Psoas muscle (tissue), 8 donors: ENCODE measurements around the gene NFIC. TPM values are rescaled to one million over a fixed set of nuclear protein-coding genes. Genes with fewer than 3 reads are reported as not detected.
A peak's percentile ranks its signal among the peaks of the same experiment; 100 is the strongest.

Experiments used
- ATAC-seq, 4 donors: fragments of 200-7000 bp; cut with Tn5 transposase; one replicate each; pipeline ENCODE4 v1.9.1; 2020; ENCODE audit warnings: moderate library complexity in 3 of 4, mild to moderate bottlenecking in 2 of 4
- DNase-seq, 2 donors: peaks; one replicate each; pipeline ENCODE4 v3.0.0-alpha.2; 2020
- H3K27ac ChIP-seq: fragments of 200-600 bp; one replicate; pipeline ENCODE4 v1.8.0; 2022
- H3K27me3 ChIP-seq, 3 donors: fragments of 200-600 bp in 1 of 3; one replicate each; pipeline versions ENCODE4 v1.6.1 to v1.8.0; 2013 to 2022; ENCODE audit warnings: low read length in 2 of 3, mild to moderate bottlenecking in 2 of 3, moderate library complexity in 1 of 3; ENCODE audit not compliant: insufficient read depth in 3 of 3
- H3K36me3 ChIP-seq, 2 donors: fragments of 200-600 bp in 1 of 2; one replicate each; pipeline versions ENCODE4 v1.6.1 to v1.8.0; 2013 to 2022; ENCODE audit warnings: low read depth in 1 of 2, mild to moderate bottlenecking in 1 of 2, moderate library complexity in 1 of 2; ENCODE audit not compliant: insufficient read depth in 1 of 2
- H3K4me1 ChIP-seq: fragments of 200-600 bp; one replicate; pipeline ENCODE4 v1.8.0; 2022
- H3K4me3 ChIP-seq: fragments of 200-600 bp; one replicate; pipeline ENCODE4 v1.8.0; 2022; ENCODE audit warnings: mild to moderate bottlenecking
- H3K9me3 ChIP-seq: fragments of 200-600 bp; one replicate; pipeline ENCODE4 v1.8.0; 2022
- WGBS, 3 donors: extraction: QIAGEN DNeasy Blood & Tissue Kit; methylation state at CpG; one replicate each; pipeline versions ENCODE4 v1.1.6 to v1.1.7; 2013; 5-methylcytosine and 5-hydroxymethylcytosine counted together
- intact Hi-C, 2 donors: fragments of 100-400 bp; cut with DNase I; formaldehyde crosslinking; loops; one replicate each; pipeline versions ENCODE4 v1.11.0 to v1.14.2; 2022
- polyA plus RNA-seq, 3 donors: library from polyadenylated mRNA; stranded (reverse); fragments of 200-250 nt; gene quantifications; one replicate each; pipeline ENCODE4 v1.2.3, GENCODE V29; 2013
- total RNA-seq, 4 donors: library from RNA; stranded (reverse); fragmentation: NEBNext Ultra II Directional in 2 of 4; extraction: Animal tissue kit (Norgen Biotek cat#: 25700) in 2 of 4; gene quantifications; one replicate each; pipeline versions ENCODE4 v1.2.1 to v1.2.4, GENCODE V29; 2021 to 2023
- TF ChIP-seq, protein P1 (sequence below): fragments of 200-600 bp; IDR thresholded peaks from one replicate; pipeline ENCODE4 v1.8.0; 2022; ENCODE audit warnings: antibody characterized with exemption
- donor health status: healthy with polysubstance abuse.
- donor health status: DM: no; HTN: no; CAD: no; lungs with moderate emphysema.
- donor health status: Bipolar disorder and iron deficiency.
- donor health status: healthy.
- donor health status: DM: yes; HTN: yes; CAD: no.
- donor health status: DM: no; HTN: no; CAD: no.
- donor health status: DM: no; HTN: no; CAD: no.
- donor health status: DM: yes; HTN: yes; CAD: no.

The NFIC gene
- total and polyA plus RNA-seq, 7 donors = 100.0 to 439 (median 270) TPM

DNA sequence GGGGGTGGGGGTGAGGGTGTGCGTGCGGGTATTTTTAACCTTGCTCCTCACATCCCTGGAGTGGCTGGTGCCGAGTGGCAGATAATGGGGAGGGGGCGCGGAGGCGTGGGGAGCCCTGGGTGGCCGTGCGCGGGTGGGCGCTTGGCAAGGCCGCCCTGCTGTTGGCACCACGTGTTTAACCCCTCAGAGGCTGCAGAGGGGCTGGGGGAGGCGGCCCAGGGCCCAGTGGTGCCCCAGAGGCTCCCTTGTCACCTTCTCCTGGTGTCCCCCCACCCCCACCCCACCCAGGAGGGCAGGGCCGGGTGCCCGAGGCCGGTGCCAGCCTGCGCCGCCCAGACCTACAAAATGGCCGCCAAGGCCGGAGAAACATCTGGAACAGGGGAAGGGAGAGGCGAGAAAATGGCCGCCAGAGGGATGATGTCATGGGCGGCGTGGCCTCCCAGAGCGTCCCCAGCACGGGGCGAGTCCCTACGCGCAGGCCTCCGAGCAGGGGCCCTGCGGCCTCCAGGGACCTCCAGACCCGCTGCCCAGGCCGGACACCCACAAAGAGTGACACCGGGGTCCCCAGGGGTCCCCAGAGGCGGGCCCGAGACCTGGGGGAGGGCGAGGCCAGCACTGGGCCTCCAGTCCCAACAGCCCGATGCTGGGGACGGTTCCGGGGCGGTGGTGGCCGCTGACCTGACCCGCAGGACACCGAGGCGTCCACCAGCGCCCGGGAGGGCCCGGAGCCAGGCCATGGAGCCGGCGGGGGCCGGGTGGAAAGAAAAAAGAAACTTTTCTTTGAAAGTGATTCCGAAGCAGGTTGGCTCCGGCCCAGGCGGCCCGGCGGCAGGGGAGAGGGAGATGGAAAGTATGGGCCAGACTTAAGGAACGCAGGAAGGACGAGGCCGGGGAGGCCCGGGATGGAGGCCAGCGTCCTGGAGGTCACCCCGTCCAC, 38.2 kb downstream of the NFIC start:
- Histone ChIP-seq H3K4me3 (peak overlapping the region; percentile 68), H3K27me3 (no peaks in the 10 kb centered on the region), H3K27ac (peak overlapping the region; percentile 100), H3K4me1 (peaks cover 60% of the 10 kb centered on the region), H3K36me3 (no peaks in the 10 kb centered on the region), H3K9me3 (no peaks in the 10 kb centered on the region)
- ATAC-seq (peak; percentile 50 to 71 (median 58)), DNase-seq (peak; percentile 90 to 96)
- 1 to 8% (median 7%) methylated on average over 46 to 62 of the region's 62 CpGs for WGBS, 3 donors
- TF ChIP-seq, protein P1, sequence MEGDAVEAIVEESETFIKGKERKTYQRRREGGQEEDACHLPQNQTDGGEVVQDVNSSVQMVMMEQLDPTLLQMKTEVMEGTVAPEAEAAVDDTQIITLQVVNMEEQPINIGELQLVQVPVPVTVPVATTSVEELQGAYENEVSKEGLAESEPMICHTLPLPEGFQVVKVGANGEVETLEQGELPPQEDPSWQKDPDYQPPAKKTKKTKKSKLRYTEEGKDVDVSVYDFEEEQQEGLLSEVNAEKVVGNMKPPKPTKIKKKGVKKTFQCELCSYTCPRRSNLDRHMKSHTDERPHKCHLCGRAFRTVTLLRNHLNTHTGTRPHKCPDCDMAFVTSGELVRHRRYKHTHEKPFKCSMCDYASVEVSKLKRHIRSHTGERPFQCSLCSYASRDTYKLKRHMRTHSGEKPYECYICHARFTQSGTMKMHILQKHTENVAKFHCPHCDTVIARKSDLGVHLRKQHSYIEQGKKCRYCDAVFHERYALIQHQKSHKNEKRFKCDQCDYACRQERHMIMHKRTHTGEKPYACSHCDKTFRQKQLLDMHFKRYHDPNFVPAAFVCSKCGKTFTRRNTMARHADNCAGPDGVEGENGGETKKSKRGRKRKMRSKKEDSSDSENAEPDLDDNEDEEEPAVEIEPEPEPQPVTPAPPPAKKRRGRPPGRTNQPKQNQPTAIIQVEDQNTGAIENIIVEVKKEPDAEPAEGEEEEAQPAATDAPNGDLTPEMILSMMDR = no peak
- intact Hi-C loops = loop anchor here (2.0 to 5.0 kb wide), 3 partner anchors 33 to 38 kb away; partner anchors contain the start of gene NFIC (in 2 of the 2)

DNA sequence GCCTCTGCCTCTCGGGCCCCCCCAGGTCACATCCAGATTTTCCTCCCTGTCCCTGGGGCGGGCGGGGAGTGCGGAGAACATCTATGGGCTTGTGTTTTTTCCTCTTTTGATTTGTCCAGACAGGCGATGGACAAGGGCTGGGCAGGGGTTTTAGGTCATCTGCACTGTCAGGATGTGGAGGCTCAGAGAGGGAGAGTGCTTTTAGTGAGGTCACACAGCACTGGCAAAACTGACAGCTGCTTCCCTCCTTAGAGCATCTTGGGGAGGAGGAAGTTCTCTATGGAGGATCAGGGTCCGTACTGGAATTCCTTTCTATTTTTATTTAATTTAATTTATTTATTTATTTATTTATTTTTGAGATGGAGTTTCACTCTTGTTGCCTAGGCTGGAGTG, 38.9 kb downstream of the NFIC start:
- Histone ChIP-seq H3K4me1 (peaks cover 56% of the 10 kb centered on the region), H3K36me3 (no peaks in the 10 kb centered on the region), H3K9me3 (no peaks in the 10 kb centered on the region), H3K27me3 (no peaks in the 10 kb centered on the region), H3K4me3 (peak overlapping the region; percentile 68), H3K27ac (peak overlapping the region; percentile 100)
- TF ChIP-seq, protein P1 = no peak
- DNase-seq (no peak), ATAC-seq (no peak)
- 34 to 48% (median 42%) methylated on average over 6 of the region's 6 CpGs for whole genome bisulfite sequencing, 3 donors
- intact Hi-C loops = loop anchor here (2.0 to 5.0 kb wide), 2 partner anchors 38 kb away; partner anchors contain the start of gene NFIC (in 2 of the 2)

DNA sequence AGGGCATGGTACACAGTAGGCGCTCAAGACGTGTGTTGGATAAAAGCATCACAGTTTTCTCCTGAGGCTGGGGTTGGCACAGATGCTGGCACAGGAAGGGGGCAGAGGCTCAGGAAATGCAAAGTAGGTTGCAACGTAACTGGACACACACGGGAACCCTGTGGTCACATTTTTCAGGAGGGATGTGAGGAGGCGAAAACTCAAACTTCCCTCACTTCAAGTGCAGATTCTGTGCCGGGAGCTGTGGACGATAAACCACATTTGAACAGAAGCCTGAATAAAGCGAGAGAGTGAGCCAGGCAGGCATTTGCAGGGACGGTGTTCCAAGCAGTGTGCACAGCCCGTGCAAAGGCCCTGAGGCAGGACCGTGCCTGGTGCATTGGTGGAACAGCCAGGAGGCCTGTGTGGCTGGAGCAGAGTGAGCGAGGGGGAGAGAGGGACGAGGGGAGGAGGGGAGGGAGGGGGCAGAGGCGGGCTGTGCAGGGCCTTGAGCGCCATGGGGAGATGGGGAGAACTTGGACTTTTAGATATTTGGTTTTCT, 40.3 kb downstream of the NFIC start:
- TF ChIP-seq, protein P1 = no peak
- H3K4me1 ChIP-seq = peaks cover 48% of the 10 kb centered on the region
- H3K27me3 ChIP-seq = no peaks in the 10 kb centered on the region
- ATAC-seq (no peak), DNase-seq (peak in 1 of 2 donors; percentile 62)
- intact Hi-C loops = loop anchor here in 1 of 2 donors (5.0 kb wide), 1 partner anchor 39 kb away; the partner anchor contains the start of gene NFIC
- no peak overlapping the region for H3K4me3 ChIP-seq
- no peaks in the 10 kb centered on the region for H3K36me3 ChIP-seq
- 47 to 77% (median 51%) methylated on average over 15 of the region's 15 CpGs for WGBS, 3 donors
- H3K9me3 ChIP-seq = no peaks in the 10 kb centered on the region
- peak overlapping the region; percentile 100 for H3K27ac ChIP-seq

DNA sequence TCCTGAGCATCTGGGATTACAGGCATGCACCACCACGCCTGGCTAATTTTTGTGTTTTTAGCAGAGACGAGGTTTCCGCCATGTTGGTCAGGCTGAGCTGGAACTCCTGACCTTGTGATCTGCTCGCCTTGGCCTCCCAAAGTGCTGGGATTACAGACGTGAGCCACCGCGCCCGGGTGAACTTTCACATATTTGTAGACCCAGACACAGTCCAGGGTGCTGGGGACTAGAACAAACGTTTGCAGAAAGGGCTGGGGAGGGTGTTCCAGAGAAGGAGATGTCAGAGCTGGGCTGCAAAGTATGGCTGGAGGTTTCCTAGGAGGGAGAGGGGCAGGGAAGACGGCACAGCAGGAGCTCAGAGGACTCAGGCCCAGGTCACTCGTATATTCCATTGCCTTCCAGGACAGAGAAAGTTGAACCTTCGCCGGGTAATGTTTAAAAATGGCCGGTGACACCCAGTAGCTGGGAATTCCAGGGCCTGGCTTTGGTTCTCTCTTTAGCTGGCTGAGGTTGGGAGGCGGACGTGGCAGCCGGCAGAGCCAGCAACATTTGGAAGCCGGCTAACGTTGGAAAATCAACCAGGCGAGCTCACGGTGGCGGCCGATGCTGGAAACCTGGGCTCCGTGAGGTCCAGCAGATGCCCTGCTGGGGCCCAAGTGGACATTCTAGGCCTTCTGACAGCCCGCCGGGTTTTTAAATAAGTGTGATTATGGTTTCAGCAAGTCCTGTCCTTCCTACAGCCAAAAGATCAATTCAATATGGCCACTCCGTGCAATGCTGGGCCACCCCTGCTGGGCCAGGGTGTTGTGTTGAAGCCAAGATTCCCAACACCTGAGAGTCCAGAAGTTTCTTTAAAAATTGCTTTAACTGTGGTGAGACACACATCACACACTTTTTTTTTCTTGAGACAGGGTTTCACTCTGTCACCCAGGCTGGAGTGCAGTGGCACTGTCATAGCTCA, 41.5 kb downstream of the NFIC start:
- TF ChIP-seq, protein P1 = no peak
- Histone ChIP-seq H3K4me1 (peaks cover 49% of the 10 kb centered on the region), H3K9me3 (no peaks in the 10 kb centered on the region), H3K27ac (peak overlapping the region; percentile 100), H3K36me3 (no peaks in the 10 kb centered on the region), H3K4me3 (peak overlapping the region; percentile 54), H3K27me3 (no peaks in the 10 kb centered on the region)
- WGBS, 3 donors = 12 to 18% (median 13%) methylated on average over 27 of the region's 27 CpGs
- ATAC-seq = peak; percentile 18 to 56 (median 45)
- peak; percentile 61 to 88 for DNase-seq
- intact Hi-C loops = loop anchor here in 1 of 2 donors (5.0 kb wide), 1 partner anchor 41 kb away; the partner anchor contains the start of gene NFIC
